ENCODE data around the gene OR11G2. TPM values are rescaled to one million over a fixed set of nuclear protein-coding genes. Genes with fewer than 3 reads are reported as not detected.
"Not testable (repeated sequence)": the region's sequence is repeated elsewhere in the genome, so short reads cannot be mapped to it uniquely, and the experiment has no call there.

The OR11G2 gene
- total RNA-seq, 6 experiments from 2014 or later: not detected

DNA sequence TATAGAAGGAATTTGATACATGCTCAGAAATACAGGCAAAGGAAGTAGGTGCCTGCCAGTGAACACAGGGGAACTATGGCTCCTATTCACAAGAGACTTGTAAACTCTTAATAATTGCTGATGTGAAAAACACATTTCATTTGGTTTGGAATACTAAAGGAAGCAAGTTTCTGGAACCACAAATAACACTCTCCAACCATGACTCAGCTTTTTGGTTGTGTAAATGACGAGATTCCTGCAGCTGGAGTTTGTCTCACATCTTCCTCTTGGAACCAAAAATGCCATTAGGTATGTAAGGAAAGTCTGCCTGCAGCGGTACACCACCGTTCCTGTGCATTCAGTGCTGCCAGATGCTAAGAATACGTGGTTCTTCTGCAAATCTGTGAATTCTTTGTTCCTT, 28.3 kb downstream of the OR11G2 start:
- H3K27me3 Mint-ChIP-seq (ENCODE audit: insufficient read depth): peaks cover 3% of the 10 kb centered on the region
- no peak for DNase-seq
- no peak overlapping the region for H3K27ac Mint-ChIP-seq
- H3K4me1 Mint-ChIP-seq (ENCODE audit: low read depth): no peaks in the 10 kb centered on the region
- no peaks in the 10 kb centered on the region for H3K36me3 Mint-ChIP-seq (ENCODE audit: low read depth)
- no peak overlapping the region for H3K4me3 Mint-ChIP-seq
- TF ChIP-seq, protein P1, sequence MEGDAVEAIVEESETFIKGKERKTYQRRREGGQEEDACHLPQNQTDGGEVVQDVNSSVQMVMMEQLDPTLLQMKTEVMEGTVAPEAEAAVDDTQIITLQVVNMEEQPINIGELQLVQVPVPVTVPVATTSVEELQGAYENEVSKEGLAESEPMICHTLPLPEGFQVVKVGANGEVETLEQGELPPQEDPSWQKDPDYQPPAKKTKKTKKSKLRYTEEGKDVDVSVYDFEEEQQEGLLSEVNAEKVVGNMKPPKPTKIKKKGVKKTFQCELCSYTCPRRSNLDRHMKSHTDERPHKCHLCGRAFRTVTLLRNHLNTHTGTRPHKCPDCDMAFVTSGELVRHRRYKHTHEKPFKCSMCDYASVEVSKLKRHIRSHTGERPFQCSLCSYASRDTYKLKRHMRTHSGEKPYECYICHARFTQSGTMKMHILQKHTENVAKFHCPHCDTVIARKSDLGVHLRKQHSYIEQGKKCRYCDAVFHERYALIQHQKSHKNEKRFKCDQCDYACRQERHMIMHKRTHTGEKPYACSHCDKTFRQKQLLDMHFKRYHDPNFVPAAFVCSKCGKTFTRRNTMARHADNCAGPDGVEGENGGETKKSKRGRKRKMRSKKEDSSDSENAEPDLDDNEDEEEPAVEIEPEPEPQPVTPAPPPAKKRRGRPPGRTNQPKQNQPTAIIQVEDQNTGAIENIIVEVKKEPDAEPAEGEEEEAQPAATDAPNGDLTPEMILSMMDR (IDR thresholded peaks at IDR 0.05): no peak
- no peaks in the 10 kb centered on the region; the same call in 1 of the 2 replicates for H3K9me3 Mint-ChIP-seq

DNA sequence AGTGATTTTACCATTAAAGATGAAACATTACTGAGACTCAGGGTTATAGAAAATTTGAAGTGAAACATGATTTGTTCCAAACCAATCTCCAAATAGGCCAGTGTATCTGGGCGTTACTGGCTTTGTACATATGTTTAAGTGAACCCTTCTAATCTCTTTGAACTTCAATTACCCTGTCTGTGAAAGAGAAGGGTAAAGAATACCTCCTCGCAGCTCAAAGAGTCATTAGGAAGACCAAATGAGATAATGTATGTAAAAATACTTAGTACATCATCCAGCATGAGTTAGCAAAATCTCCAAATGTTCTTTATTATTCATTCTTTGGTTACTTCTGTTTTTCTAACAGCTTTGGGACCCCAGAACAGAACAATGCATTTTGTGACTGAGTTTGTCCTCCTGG, 32.7 kb downstream of the OR11G2 start, which contains the start of gene OR11H6:
TSS of gene OR11H6 (plus strand) at position 301 of the 400 bp plus-strand sequence. CDS start at position 301, 0 bp downstream.
- DNase-seq: no peak
- H3K4me3 Mint-ChIP-seq: no peak within 1 kb of the TSS
- peaks cover 8% of the 10 kb centered on the region for H3K9me3 Mint-ChIP-seq
- H3K36me3 Mint-ChIP-seq (ENCODE audit: low read depth): no peaks in the 10 kb centered on the region
- no peaks in the 10 kb centered on the region for H3K4me1 Mint-ChIP-seq (ENCODE audit: low read depth)
- no peaks in the 10 kb centered on the region; the same call in 1 of the 2 replicates for H3K27me3 Mint-ChIP-seq (ENCODE audit: insufficient read depth)
- TF ChIP-seq, protein P1 (IDR thresholded peaks at IDR 0.05): no peak
- no peak within 1 kb of the TSS for H3K27ac Mint-ChIP-seq

DNA sequence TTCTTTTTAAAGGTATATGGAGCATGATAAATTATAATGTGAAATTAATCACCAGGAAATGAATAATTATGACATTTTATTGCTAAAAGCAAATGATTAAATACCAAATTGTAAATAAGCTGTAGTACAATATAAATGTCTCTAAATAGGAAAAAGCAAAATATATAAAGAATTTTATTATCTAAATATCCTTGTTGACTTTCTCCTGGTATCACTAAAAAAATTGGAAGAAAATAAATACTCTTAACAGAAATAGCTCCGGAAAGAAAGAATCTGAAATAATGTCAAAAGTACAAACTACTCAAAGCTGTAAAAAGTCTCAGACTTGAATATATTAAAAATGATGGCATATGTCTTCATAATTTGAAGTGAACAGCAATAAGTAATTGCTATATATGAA, 38.0 kb downstream of the OR11G2 start, which contains the start of gene OR11H7:
TSS of gene OR11H7 (plus strand) at position 301 of the 400 bp plus-strand sequence.
- TF ChIP-seq, protein P1 (IDR thresholded peaks at IDR 0.05): no peak
- Mint-ChIP-seq H3K9me3 (peaks cover 29% of the 10 kb centered on the region), H3K4me1 (ENCODE audit: low read depth) (no peaks in the 10 kb centered on the region), H3K4me3 (no peak within 1 kb of the TSS), H3K27me3 (ENCODE audit: insufficient read depth) (no peaks in the 10 kb centered on the region; the same call in 1 of the 2 replicates), H3K36me3 (ENCODE audit: low read depth) (no peaks in the 10 kb centered on the region), H3K27ac (no peak within 1 kb of the TSS)
- no peak for DNase-seq

DNA sequence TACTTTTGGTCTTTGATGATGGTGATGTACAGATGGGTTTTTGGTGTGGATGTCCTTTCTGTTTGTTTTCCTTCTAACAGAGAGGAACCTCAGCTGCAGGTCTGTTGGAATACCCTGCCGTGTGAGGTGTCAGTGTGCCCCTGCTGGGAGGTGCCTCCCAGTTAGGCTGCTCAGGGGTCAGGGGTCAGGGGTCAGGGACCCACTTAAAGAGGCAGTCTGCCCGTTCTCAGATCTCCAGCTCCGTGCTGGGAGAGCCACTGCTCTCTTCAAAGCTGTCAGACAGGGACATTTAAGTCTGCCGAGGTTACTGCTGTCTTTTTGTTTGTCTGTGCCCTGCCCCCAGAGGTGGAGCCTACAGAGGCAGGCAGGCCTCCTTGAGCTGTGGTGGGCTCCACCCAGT, 44.7 kb downstream of the OR11G2 start:
- H3K36me3 Mint-ChIP-seq (ENCODE audit: low read depth); DNase-seq; H3K27me3 Mint-ChIP-seq (ENCODE audit: insufficient read depth); H3K4me1 Mint-ChIP-seq (ENCODE audit: low read depth); H3K9me3 Mint-ChIP-seq; H3K27ac Mint-ChIP-seq; H3K4me3 Mint-ChIP-seq: not testable (repeated sequence)

DNA sequence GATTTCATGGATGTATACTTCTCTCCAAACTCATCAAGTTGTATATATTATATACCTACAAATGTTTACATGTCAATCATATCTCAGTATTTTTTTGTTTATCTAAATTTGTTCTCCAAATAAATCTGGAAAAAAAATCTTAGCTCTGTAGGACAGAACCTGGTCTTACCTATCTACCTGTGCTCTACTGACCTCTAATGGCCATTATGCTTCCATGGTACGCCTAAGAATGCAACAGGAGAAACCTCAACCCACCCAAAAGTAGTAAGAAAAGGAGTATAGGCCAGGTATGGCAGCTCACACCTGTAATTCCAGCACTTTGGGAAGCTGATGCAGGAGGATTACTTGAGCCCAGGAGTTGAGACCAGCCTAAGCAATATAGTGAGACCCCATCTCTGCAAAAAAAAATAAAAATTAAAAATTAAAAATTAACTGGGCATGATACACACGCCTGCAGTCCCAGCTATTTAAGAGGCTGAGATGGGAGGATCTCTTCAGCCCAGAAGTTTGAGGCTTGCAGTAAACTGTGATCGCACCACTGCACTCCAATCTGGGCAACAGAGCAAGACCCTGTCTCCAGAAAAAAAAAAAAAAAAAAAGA, 57.0 kb downstream of the OR11G2 start:
- TF ChIP-seq, protein P1 (IDR thresholded peaks at IDR 0.05): no peak; the same call in 1 of the 2 replicates
- H3K9me3 Mint-ChIP-seq: no peaks in the 10 kb centered on the region
- DNase-seq: no peak

More for the DNA sequence above, 57.0 kb downstream of the OR11G2 start:
- H3K4me3 Mint-ChIP-seq: no peak overlapping the region
- no peaks in the 10 kb centered on the region for H3K4me1 Mint-ChIP-seq (ENCODE audit: low read depth)
- no peak overlapping the region for H3K27ac Mint-ChIP-seq
- H3K27me3 Mint-ChIP-seq (ENCODE audit: insufficient read depth): no peaks in the 10 kb centered on the region; the same call in none of the 2 replicates
- H3K36me3 Mint-ChIP-seq (ENCODE audit: low read depth): no peaks in the 10 kb centered on the region

Other genes with a start within 250 kb of the OR11G2 start
- not detected for gene OR4K15, start 215.3 kb upstream of the OR11G2 start, total RNA-seq (2021; fragmentation: NEBNext Ultra II Directional; extraction: Animal tissue kit (Norgen Biotek cat#: 25700))
- not detected for gene OR4Q2, start 188.7 kb upstream of the OR11G2 start, total RNA-seq (2021; fragmentation: NEBNext Ultra II Directional; extraction: Animal tissue kit (Norgen Biotek cat#: 25700))
- not detected for gene OR4K14, start 171.6 kb upstream of the OR11G2 start, total RNA-seq (2021; fragmentation: NEBNext Ultra II Directional; extraction: Animal tissue kit (Norgen Biotek cat#: 25700))
- gene OR4K13, start 154.9 kb upstream of the OR11G2 start, total RNA-seq (2021; fragmentation: NEBNext Ultra II Directional; extraction: Animal tissue kit (Norgen Biotek cat#: 25700)): not detected
- not detected for gene OR4L1, start 130.9 kb upstream of the OR11G2 start, total RNA-seq (2021; fragmentation: NEBNext Ultra II Directional; extraction: Animal tissue kit (Norgen Biotek cat#: 25700))
- not detected for gene OR4K17, start 80.2 kb upstream of the OR11G2 start, total RNA-seq (2021; fragmentation: NEBNext Ultra II Directional; extraction: Animal tissue kit (Norgen Biotek cat#: 25700))
- gene OR4N5, start 52.1 kb upstream of the OR11G2 start, total RNA-seq (2021; fragmentation: NEBNext Ultra II Directional; extraction: Animal tissue kit (Norgen Biotek cat#: 25700)): not detected
- gene OR11H6, start 32.8 kb downstream of the OR11G2 start, total RNA-seq (2021; fragmentation: NEBNext Ultra II Directional; extraction: Animal tissue kit (Norgen Biotek cat#: 25700)): not detected
- not detected for gene OR11H7, start 38.1 kb downstream of the OR11G2 start, total RNA-seq (2021; fragmentation: NEBNext Ultra II Directional; extraction: Animal tissue kit (Norgen Biotek cat#: 25700))
- gene OR11H4, start 48.4 kb downstream of the OR11G2 start, total RNA-seq (2021; fragmentation: NEBNext Ultra II Directional; extraction: Animal tissue kit (Norgen Biotek cat#: 25700)): not detected
- gene TTC5, start 115.1 kb downstream of the OR11G2 start, total RNA-seq (2021; fragmentation: NEBNext Ultra II Directional; extraction: Animal tissue kit (Norgen Biotek cat#: 25700)): 10 to 100 TPM; 21.3 to 27.1 (median 23.3) TPM
- gene CCNB1IP1, start 142.4 kb downstream of the OR11G2 start, total RNA-seq (2021; fragmentation: NEBNext Ultra II Directional; extraction: Animal tissue kit (Norgen Biotek cat#: 25700)): 10 to 100 TPM; 17.6 to 24.0 (median 20.3) TPM
- 10 to 100 TPM; 15.7 to 22.9 (median 22.0) TPM for gene PARP2, start 152.7 kb downstream of the OR11G2 start, total RNA-seq (2021; fragmentation: NEBNext Ultra II Directional; extraction: Animal tissue kit (Norgen Biotek cat#: 25700))
- 10 to 100 TPM; 11.6 to 16.1 (median 13.7) TPM for gene TEP1, start 222.6 kb downstream of the OR11G2 start, total RNA-seq (2021; fragmentation: NEBNext Ultra II Directional; extraction: Animal tissue kit (Norgen Biotek cat#: 25700))
- under 1 TPM in 1 of 6 experiments, not detected in 5; 0.05 TPM for gene KLHL33, start 245.3 kb downstream of the OR11G2 start, total RNA-seq (2021; fragmentation: NEBNext Ultra II Directional; extraction: Animal tissue kit (Norgen Biotek cat#: 25700))

Measured in HFFc6 (cell line).